Activated gamma-delta T cell (primary cell): ENCODE measurements around the gene SLC36A1.

Experiments
- DNase-seq: peaks from one replicate; lab custom pipeline; 2025; lab: John Stamatoyannopoulos, UW

SLC36A1 gene

GRCh38 chr5:151451626-151452520 lies 4.5 kb downstream of the SLC36A1 start:
- no peak for DNase-seq

GRCh38 chr5:151454166-151454565 lies 6.8 kb downstream of the SLC36A1 start:
- DNase-seq, result no peak

- DNase-seq, result no peak
Observed at GRCh38 chr5:151454889-151455288, 7.5 kb downstream of the SLC36A1 start.

- no peak for DNase-seq
Observed at GRCh38 chr5:151456321-151456940, 9.0 kb downstream of the SLC36A1 start.

- no peak for DNase-seq
Observed at GRCh38 chr5:151458314-151458713, 10.9 kb downstream of the SLC36A1 start.

- DNase-seq, result no peak
Observed at GRCh38 chr5:151459680-151460324, 12.4 kb downstream of the SLC36A1 start.

GRCh38 chr5:151461312-151461711 lies 13.9 kb downstream of the SLC36A1 start:
- no peak for DNase-seq

- no peak for DNase-seq
Observed at GRCh38 chr5:151463137-151464029, 16.0 kb downstream of the SLC36A1 start.

GRCh38 chr5:151464101-151464500 lies 16.7 kb downstream of the SLC36A1 start:
- no peak for DNase-seq

GRCh38 chr5:151465476-151465875 lies 18.1 kb downstream of the SLC36A1 start:
- DNase-seq, result no peak

GRCh38 chr5:151467576-151467975 lies 20.2 kb downstream of the SLC36A1 start:
- no peak for DNase-seq

- DNase-seq, result no peak
Observed at GRCh38 chr5:151469386-151469785, 22.0 kb downstream of the SLC36A1 start.

- no peak for DNase-seq
Observed at GRCh38 chr5:151469992-151470391, 22.6 kb downstream of the SLC36A1 start.

- DNase-seq, result no peak
Observed at GRCh38 chr5:151470439-151470838, 23.0 kb downstream of the SLC36A1 start.

GRCh38 chr5:151471276-151471675 lies 23.9 kb downstream of the SLC36A1 start:
- DNase-seq, result no peak

GRCh38 chr5:151474799-151475198 lies 27.4 kb downstream of the SLC36A1 start:
- no peak for DNase-seq

GRCh38 chr5:151475388-151475787 lies 28.0 kb downstream of the SLC36A1 start:
- DNase-seq, result no peak

- no peak for DNase-seq
Observed at GRCh38 chr5:151476016-151476415, 28.6 kb downstream of the SLC36A1 start.

- no peak for DNase-seq
Observed at GRCh38 chr5:151477101-151477500, 29.7 kb downstream of the SLC36A1 start.

- no peak for DNase-seq
Observed at GRCh38 chr5:151480384-151481293, 33.2 kb downstream of the SLC36A1 start.

- no peak for DNase-seq
Observed at GRCh38 chr5:151483176-151483575, 35.8 kb downstream of the SLC36A1 start.
